Activated CD4-positive, alpha-beta memory T cell treated with anti-CD3 and anti-CD28 coated beads for 36 hours (primary cell): ENCODE data around the gene ARHGAP6. TPM values are rescaled to one million over a fixed set of nuclear protein-coding genes. Genes with fewer than 3 reads are reported as not detected.

Experiments used
- microRNA-seq: library from miRNA; unstranded; fragments of <30 nt; microRNA quantifications from one replicate; pipeline ENCODE4 v1.2.0, GENCODE V29; 2022; ENCODE audit warnings: borderline number of aligned reads, borderline microRNAs expressed, borderline replicate concordance
- total RNA-seq, 2 experiments: library from RNA; stranded (reverse); gene quantifications; one replicate each; pipeline ENCODE4 v1.2.3, GENCODE V29; 2021

The ARHGAP6 gene
- total RNA-seq, 2 experiments from 2014 or later = not detected

Small RNA genes within 50 kb of the gene (microRNA-seq; reads per million reads assigned to microRNA genes)
- not detected for gene MIR548AX

Other genes starting within 250 kb of the ARHGAP6 start
- 10 to 100 TPM; 45.3 to 47.0 TPM for gene MSL3, start 92.3 kb upstream of the ARHGAP6 start, total RNA-seq